Muscle of leg (tissue), 16 donors: ENCODE measurements around the gene MRPL58. TPM values are rescaled to one million over a fixed set of nuclear protein-coding genes. Genes with fewer than 3 reads are reported as not detected.
"Not testable (repeated sequence)": the region's sequence is repeated elsewhere in the genome, so short reads cannot be mapped to it uniquely, and the experiment has no call there.

Experiments used
- DNase-seq: peaks from one replicate; pipeline ENCODE4 v3.0.0; 2013
- H3K27ac ChIP-seq: one replicate; pipeline ENCODE4 v1.5.1; 2013; ENCODE audit warnings: mild to moderate bottlenecking, low read length, control low read depth
- H3K27me3 ChIP-seq: one replicate; pipeline ENCODE4 v1.6.1; 2013; ENCODE audit warnings: low read length; ENCODE audit not compliant: control insufficient read depth, insufficient read depth
- H3K36me3 ChIP-seq: one replicate; pipeline ENCODE4 v1.6.1; 2013; ENCODE audit warnings: low read length; ENCODE audit not compliant: control insufficient read depth, insufficient read depth
- H3K4me1 ChIP-seq: one replicate; pipeline ENCODE4 v1.6.1; 2013; ENCODE audit warnings: low read length; ENCODE audit not compliant: control insufficient read depth, insufficient read depth
- H3K4me3 ChIP-seq: one replicate; pipeline ENCODE4 v1.5.1; 2013; ENCODE audit warnings: low read length, control low read depth
- H3K9me3 ChIP-seq: replicated peaks from 2 replicates; pipeline ENCODE4 v1.6.1; 2013; ENCODE audit warnings: low read depth, low read length; ENCODE audit not compliant: control insufficient read depth
- WGBS: methylation state at CpG from one replicate; pipeline ENCODE4 v1.1.5; 2013; ENCODE audit warnings: missing lambda C conversion rate; ENCODE audit not compliant: insufficient coverage; 5-methylcytosine and 5-hydroxymethylcytosine counted together
- long read RNA-seq, 11 donors: transcript quantifications; one replicate each; lab custom pipeline, GENCODE V29; 2026
- polyA plus RNA-seq, 8 donors: library from polyadenylated mRNA; unstranded; fragments of 120-200 nt; gene quantifications; one replicate each; pipeline versions ENCODE4 v1.2.1 to v1.2.3, GENCODE V29; 2013; ENCODE audit warnings: inconsistent platforms in 1 of 8, low replicate concordance in 1 of 8; ENCODE audit not compliant: insufficient read length in 8 of 8, insufficient read depth in 1 of 8
- total RNA-seq: library from RNA; stranded (reverse); fragments of 120-200 nt; gene quantifications from one replicate; pipeline ENCODE4 v1.2.4, GENCODE V29; 2013

The MRPL58 gene
- total RNA-seq, result 34.0 TPM
- 10 to 100 TPM; 17.6 to 25.2 (median 21.1) TPM for polyA plus RNA-seq
- long read RNA-seq, donor 1, partial matches to known transcripts, result 0 of 2 reads
- long read RNA-seq, donor 1, other reads (novel, unspliced or antisense), result 0 of 2 reads
- long read RNA-seq, donor 2, partial matches to known transcripts, result 0 of 1 reads
- long read RNA-seq, donor 2, other reads (novel, unspliced or antisense), result 0 of 1 reads
- long read RNA-seq, donor 3, transcript MRPL58-201 (6 exons, 890 nt), result major isoform, 13 of 16 reads
- long read RNA-seq, donor 3, partial matches to known transcripts, result 0 of 16 reads
- long read RNA-seq, donor 3, other reads (novel, unspliced or antisense), result 0 of 16 reads
- long read RNA-seq, donor 4, transcript MRPL58-201 (6 exons, 890 nt), result major isoform, 6 of 6 reads
- long read RNA-seq, donor 4, partial matches to known transcripts, result 0 of 6 reads
- long read RNA-seq, donor 4, other reads (novel, unspliced or antisense), result 0 of 6 reads
- long read RNA-seq, donor 5, transcript MRPL58-201 (6 exons, 890 nt), result major isoform, 15 of 15 reads
- long read RNA-seq, donor 5, partial matches to known transcripts, result 0 of 15 reads
- long read RNA-seq, donor 5, other reads (novel, unspliced or antisense), result 0 of 15 reads
- long read RNA-seq, donor 6, transcript MRPL58-201 (6 exons, 890 nt), result major isoform, 16 of 19 reads
- long read RNA-seq, donor 6, partial matches to known transcripts, result 0 of 19 reads
- long read RNA-seq, donor 6, other reads (novel, unspliced or antisense), result 0 of 19 reads
- long read RNA-seq, donor 7, transcript MRPL58-201 (6 exons, 890 nt), result major isoform, 12 of 13 reads
- long read RNA-seq, donor 7, partial matches to known transcripts, result 0 of 13 reads
- long read RNA-seq, donor 7, other reads (novel, unspliced or antisense), result 0 of 13 reads
- long read RNA-seq, donor 8, transcript MRPL58-201 (6 exons, 890 nt), result major isoform, 9 of 11 reads
- long read RNA-seq, donor 8, partial matches to known transcripts, result 0 of 11 reads
- long read RNA-seq, donor 8, other reads (novel, unspliced or antisense), result 0 of 11 reads
- long read RNA-seq, donor 9, transcript MRPL58-201 (6 exons, 890 nt), result major isoform, 7 of 8 reads
- long read RNA-seq, donor 9, partial matches to known transcripts, result 0 of 8 reads
- long read RNA-seq, donor 9, other reads (novel, unspliced or antisense), result 0 of 8 reads
- long read RNA-seq, donor 10, transcript MRPL58-201 (6 exons, 890 nt), result major isoform, 6 of 7 reads
- long read RNA-seq, donor 10, partial matches to known transcripts, result 0 of 7 reads
- long read RNA-seq, donor 10, other reads (novel, unspliced or antisense), result 0 of 7 reads
- long read RNA-seq, donor 11, transcript MRPL58-201 (6 exons, 890 nt), result major isoform, 8 of 9 reads
- long read RNA-seq, donor 11, partial matches to known transcripts, result 0 of 9 reads
- long read RNA-seq, donor 11, other reads (novel, unspliced or antisense), result 0 of 9 reads

DNA sequence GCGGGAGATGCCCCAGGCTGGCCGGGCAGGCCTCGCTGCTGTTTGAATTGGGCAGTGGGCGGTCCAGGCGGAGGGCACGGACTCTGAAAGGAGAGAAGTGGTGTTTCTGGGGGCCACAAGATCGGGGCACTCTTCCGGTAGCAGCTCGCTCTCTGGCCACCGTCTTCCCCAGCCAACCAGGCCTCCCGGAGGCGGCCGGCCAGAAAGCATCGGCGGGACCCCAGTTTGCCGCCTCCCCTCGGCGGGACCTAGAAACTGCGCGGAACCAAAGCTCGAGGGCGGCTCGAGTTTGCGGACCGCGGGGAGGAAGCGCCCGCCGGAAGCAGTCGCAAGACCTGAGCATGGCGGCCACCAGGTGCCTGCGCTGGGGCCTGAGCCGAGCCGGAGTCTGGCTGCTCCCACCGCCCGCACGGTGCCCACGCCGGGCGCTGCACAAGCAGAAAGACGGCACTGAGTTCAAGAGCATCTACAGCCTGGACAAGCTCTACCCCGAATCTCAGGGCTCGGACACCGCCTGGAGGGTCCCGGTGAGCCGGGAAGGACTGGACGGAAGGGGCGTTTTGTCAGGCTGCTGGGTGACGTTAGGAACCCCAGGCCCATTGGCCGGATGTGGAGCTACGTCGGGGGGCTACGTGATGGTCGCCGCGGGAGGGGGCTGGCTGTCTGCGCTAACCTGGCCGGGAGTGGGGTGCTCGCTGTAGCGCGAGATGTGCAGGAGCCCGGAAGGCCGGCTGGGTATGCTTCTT lies at the start of gene MRPL58:
Gene MRPL58, plus strand, starts transcription at position 325 of the 746 bp plus-strand sequence. Its CDS starts 17 bp downstream, at position 342.
- peaks cover 8% of the 10 kb centered on the region for H3K36me3 ChIP-seq
- no peaks in the 10 kb centered on the region for H3K9me3 ChIP-seq
- DNase-seq, result peak; percentile 94
- no peaks in the 10 kb centered on the region for H3K27me3 ChIP-seq
- under 1% methylated on average over 57 of the region's 63 CpGs for WGBS
- H3K4me3 ChIP-seq, result peak within 1 kb of the TSS; percentile 81
- peaks cover 28% of the 10 kb centered on the region for H3K4me1 ChIP-seq
- H3K27ac ChIP-seq, result peak within 1 kb of the TSS; percentile 99

- peaks cover 3% of the 10 kb centered on the region for H3K27me3 ChIP-seq
- no peak for DNase-seq
- no peaks in the 10 kb centered on the region for H3K9me3 ChIP-seq
- H3K27ac ChIP-seq, result no peak overlapping the region
- H3K36me3 ChIP-seq, result no peaks in the 10 kb centered on the region
- peaks cover 13% of the 10 kb centered on the region for H3K4me1 ChIP-seq
- WGBS, result 63% methylated on average over 7 of the region's 12 CpGs
- no peak overlapping the region for H3K4me3 ChIP-seq
Measured at GRCh38 chr17:74963656-74964055, 48.8 kb upstream of the MRPL58 start.

- no peak overlapping the region for H3K27ac ChIP-seq
- H3K9me3 ChIP-seq, result no peaks in the 10 kb centered on the region
- H3K36me3 ChIP-seq, result no peaks in the 10 kb centered on the region
- WGBS, result 85% methylated on average over 12 of the region's 12 CpGs
- no peak for DNase-seq
- H3K27me3 ChIP-seq, result peaks cover 3% of the 10 kb centered on the region
- H3K4me3 ChIP-seq, result no peak overlapping the region
- H3K4me1 ChIP-seq, result peaks cover 13% of the 10 kb centered on the region
Measured at GRCh38 chr17:74964246-74964761, 48.2 kb upstream of the MRPL58 start.

- peaks cover 13% of the 10 kb centered on the region for H3K4me1 ChIP-seq
- H3K4me3 ChIP-seq, result no peak overlapping the region
- H3K9me3 ChIP-seq, result no peaks in the 10 kb centered on the region
- DNase-seq, result no peak
- 81% methylated on average over 13 of the region's 14 CpGs for WGBS
- no peak overlapping the region for H3K27ac ChIP-seq
- no peaks in the 10 kb centered on the region for H3K36me3 ChIP-seq
- H3K27me3 ChIP-seq, result no peaks in the 10 kb centered on the region
Measured at GRCh38 chr17:74964988-74965622, 47.4 kb upstream of the MRPL58 start.

- H3K4me1 ChIP-seq, result peaks cover 14% of the 10 kb centered on the region
- H3K9me3 ChIP-seq, result no peaks in the 10 kb centered on the region
- 100% methylated on average over 1 of the region's 5 CpGs for WGBS
- no peak overlapping the region for H3K27ac ChIP-seq
- H3K27me3 ChIP-seq, result peaks cover 23% of the 10 kb centered on the region
- DNase-seq, result no peak
- no peak overlapping the region for H3K4me3 ChIP-seq
- no peaks in the 10 kb centered on the region for H3K36me3 ChIP-seq
Measured at GRCh38 chr17:74968361-74968780, 44.1 kb upstream of the MRPL58 start.

- not testable (repeated sequence) for H3K27ac ChIP-seq, DNase-seq, H3K36me3 ChIP-seq, H3K4me3 ChIP-seq, H3K9me3 ChIP-seq
- no CpG with 5 or more reads among the region's 5 CpGs for WGBS
- H3K4me1 ChIP-seq, result peaks cover 14% of the 10 kb centered on the region
- peaks cover 34% of the 10 kb centered on the region for H3K27me3 ChIP-seq
Measured at GRCh38 chr17:74969501-74969900, 43.0 kb upstream of the MRPL58 start.

- no peaks in the 10 kb centered on the region for H3K9me3 ChIP-seq
- 100% methylated on average over 2 of the region's 3 CpGs for WGBS
- no peak overlapping the region for H3K4me3 ChIP-seq
- no peak for DNase-seq
- H3K36me3 ChIP-seq, result no peaks in the 10 kb centered on the region
- H3K27me3 ChIP-seq, result peaks cover 42% of the 10 kb centered on the region
- no peak overlapping the region for H3K27ac ChIP-seq
- H3K4me1 ChIP-seq, result peaks cover 14% of the 10 kb centered on the region
Measured at GRCh38 chr17:74970395-74970794, 42.1 kb upstream of the MRPL58 start.

DNA sequence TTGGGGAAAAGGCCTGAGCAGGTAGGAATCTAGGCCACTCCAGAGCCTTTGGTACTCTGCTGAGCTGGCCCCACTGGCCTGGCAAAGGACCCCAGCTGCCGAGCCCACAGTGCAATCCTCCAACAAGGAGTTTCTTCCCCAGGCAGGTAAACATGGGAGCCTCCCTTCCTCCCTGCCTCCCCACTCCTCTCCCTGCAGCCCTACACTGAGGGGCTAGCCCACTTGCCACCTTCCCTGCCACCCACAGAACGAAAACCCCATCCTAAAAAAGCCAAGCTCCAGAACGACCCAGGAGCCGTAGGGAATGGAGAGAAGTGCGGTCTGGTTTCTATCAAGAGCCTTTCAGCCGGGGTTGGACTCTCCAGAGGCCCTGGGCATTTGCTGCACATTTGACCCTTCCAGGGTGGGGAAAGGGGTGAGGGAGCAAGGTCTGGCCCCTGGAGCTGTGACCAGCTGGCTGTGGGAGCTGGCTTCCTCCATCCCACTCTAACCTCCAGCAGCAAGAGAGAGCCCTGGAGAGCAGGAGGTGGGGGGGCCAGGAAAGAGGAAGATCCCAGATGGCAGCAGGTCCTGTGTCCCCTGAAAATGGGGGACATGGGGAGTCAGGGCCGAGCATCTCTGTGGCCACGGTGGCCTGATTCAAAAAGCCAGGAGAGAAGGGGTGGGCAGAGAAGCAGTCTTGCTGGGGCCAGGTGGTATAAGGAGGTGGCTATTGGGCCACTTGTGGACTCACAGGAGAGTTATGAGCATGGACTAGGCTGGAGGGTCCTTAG lies 41.2 kb upstream of the MRPL58 start:
- H3K36me3 ChIP-seq, result no peaks in the 10 kb centered on the region
- peaks cover 45% of the 10 kb centered on the region for H3K27me3 ChIP-seq
- WGBS, result 71% methylated on average over 3 of the region's 8 CpGs
- peak overlapping the region; percentile 45 for H3K4me3 ChIP-seq
- H3K4me1 ChIP-seq, result peaks cover 14% of the 10 kb centered on the region
- no peak for DNase-seq
- H3K9me3 ChIP-seq, result no peaks in the 10 kb centered on the region
- H3K27ac ChIP-seq, result no peak overlapping the region
